Smooth muscle cell (in vitro differentiated cells): ENCODE measurements around the gene ZNF341. TPM values are rescaled to one million over a fixed set of nuclear protein-coding genes. Genes with fewer than 3 reads are reported as not detected.

Source experiments
- DNase-seq: peaks from one replicate; lab custom pipeline; 2025; ENCODE audit not compliant: unreplicated experiment; lab: John Stamatoyannopoulos, UW
- H2AFZ ChIP-seq: fragments of 200-600 bp; sonication (generic); 2 replicates; pipeline ENCODE4 v1.6.0; 2016; ENCODE audit warnings: antibody characterized with exemption, low read depth, mild to moderate bottlenecking
- H3F3A ChIP-seq: fragments of 200-600 bp; sonication (generic); 2 replicates; pipeline ENCODE4 v1.6.0; 2017; ENCODE audit warnings: antibody characterized with exemption, low read depth
- H3K27ac ChIP-seq: fragments of 200-600 bp; sonication (generic); 2 replicates; pipeline ENCODE4 v1.5.1; 2016; ENCODE audit warnings: low read depth, mild to moderate bottlenecking
- H3K27me3 ChIP-seq: fragments of 200-600 bp; sonication (generic); 2 replicates; pipeline ENCODE4 v1.6.1; 2016; ENCODE audit warnings: low read depth, mild to moderate bottlenecking
- H3K36me3 ChIP-seq: fragments of 200-600 bp; sonication (generic); 2 replicates; pipeline ENCODE4 v1.5.1; 2016; ENCODE audit warnings: low read depth
- H3K4me1 ChIP-seq: fragments of 200-600 bp; sonication (generic); 2 replicates; pipeline ENCODE4 v1.5.1; 2016; ENCODE audit warnings: low read depth
- H3K4me2 ChIP-seq: fragments of 200-600 bp; sonication (generic); 2 replicates; pipeline ENCODE4 v1.6.0; 2016; ENCODE audit warnings: mild to moderate bottlenecking
- H3K4me3 ChIP-seq: fragments of 200-600 bp; sonication (generic); 2 replicates; pipeline ENCODE4 v1.5.1; 2016; ENCODE audit warnings: mild to moderate bottlenecking
- H3K79me2 ChIP-seq: fragments of 200-600 bp; sonication (generic); 2 replicates; pipeline ENCODE4 v1.6.0; 2016; ENCODE audit warnings: low read depth, mild to moderate bottlenecking
- H3K9ac ChIP-seq: fragments of 200-600 bp; sonication (generic); 2 replicates; pipeline ENCODE4 v1.6.0; 2016; ENCODE audit warnings: low read depth
- H3K9me3 ChIP-seq: fragments of 200-600 bp; sonication (generic); replicated peaks from 2 replicates; pipeline ENCODE4 v1.5.1; 2016; ENCODE audit warnings: low read depth
- H4K20me1 ChIP-seq: fragments of 200-600 bp; sonication (generic); 2 replicates; pipeline ENCODE4 v1.6.0; 2016; ENCODE audit warnings: low read depth
- CTCF ChIP-seq: fragments of 200-600 bp; sonication (generic); IDR thresholded peaks from 2 replicates; pipeline ENCODE4 v1.5.1; 2017; ENCODE audit warnings: borderline replicate concordance, mild to moderate bottlenecking, antibody characterized with exemption; ENCODE audit not compliant: insufficient read depth, poor library complexity, severe bottlenecking
- WGBS: methylation state at CpG from one replicate; pipeline ENCODE4 v1.1.7; 2016; ENCODE audit warnings: low lambda C conversion rate; 5-methylcytosine and 5-hydroxymethylcytosine counted together
- polyA plus RNA-seq: library from polyadenylated mRNA; unstranded; fragments of >200 nt; fragmentation: Nextera tagmentation; extraction: Ambion mirVana; gene quantifications from 2 replicates; pipeline ENCODE4 v1.2.1, GENCODE V29; 2016
- total RNA-seq: library from RNA; depleted of rRNA; stranded (reverse); fragments of >200 nt; gene quantifications from 2 replicates; pipeline ENCODE4 v1.2.3, GENCODE V29; 2014

ZNF341 gene
- total and polyA plus RNA-seq, 2 experiments from 2014 or later = 1.2 to 2.0 TPM

GRCh38 chr20:33798444-33798843 lies 66.6 kb downstream of the ZNF341 start:
- H3K9ac ChIP-seq = no peak overlapping the region
- H3F3A ChIP-seq = peaks cover 11% of the 10 kb centered on the region
- 74% methylated on average over 4 of the region's 4 CpGs for WGBS
- H3K27me3 ChIP-seq = no peaks in the 10 kb centered on the region
- H3K4me3 ChIP-seq = no peak overlapping the region
- no peaks in the 10 kb centered on the region for H3K79me2 ChIP-seq
- H3K27ac ChIP-seq = no peak overlapping the region
- H3K36me3 ChIP-seq = no peaks in the 10 kb centered on the region
- H4K20me1 ChIP-seq = no peaks in the 10 kb centered on the region
- H3K9me3 ChIP-seq = no peaks in the 10 kb centered on the region
- TF ChIP-seq CTCF = no peak
- no peaks in the 10 kb centered on the region for H3K4me1 ChIP-seq
- H3K4me2 ChIP-seq = no peak overlapping the region
- no peak for DNase-seq
- no peak overlapping the region for H2AFZ ChIP-seq

- H3F3A ChIP-seq = peaks cover 12% of the 10 kb centered on the region
- no peaks in the 10 kb centered on the region for H3K27me3 ChIP-seq
- H3K4me1 ChIP-seq = no peaks in the 10 kb centered on the region
- DNase-seq = no peak
- H3K36me3 ChIP-seq = no peaks in the 10 kb centered on the region
- H3K79me2 ChIP-seq = no peaks in the 10 kb centered on the region
- 3% methylated on average over 2 of the region's 2 CpGs for WGBS
- H3K9ac ChIP-seq = peak overlapping the region; percentile 16
- H4K20me1 ChIP-seq = no peaks in the 10 kb centered on the region
- H2AFZ ChIP-seq = no peak overlapping the region
- TF ChIP-seq CTCF = no peak
- H3K4me2 ChIP-seq = peak overlapping the region; percentile 22
- no peak overlapping the region for H3K4me3 ChIP-seq
- peak overlapping the region; percentile 79 for H3K27ac ChIP-seq
- no peaks in the 10 kb centered on the region for H3K9me3 ChIP-seq
These were observed 72.1 kb downstream of the ZNF341 start for GRCh38 chr20:33803921-33804337.

DNA sequence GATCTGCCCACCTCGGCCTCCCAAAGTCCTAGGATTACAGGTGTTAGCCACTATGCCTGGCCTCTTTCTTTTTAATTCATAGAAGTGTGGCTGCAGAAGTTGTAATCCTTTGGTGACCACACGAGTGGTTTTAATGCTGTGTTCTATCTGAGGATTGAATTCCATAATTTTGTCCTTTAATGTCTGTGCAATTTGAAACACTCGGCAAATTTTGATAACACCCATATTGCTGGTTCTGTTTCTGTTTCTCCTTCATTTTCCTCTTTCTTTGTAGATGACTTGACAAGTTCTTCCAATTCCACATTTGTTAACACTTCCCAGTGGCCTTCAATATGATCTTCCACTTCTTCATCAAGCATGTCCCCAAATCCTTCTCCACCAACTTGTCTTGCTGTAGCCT lies 76.6 kb downstream of the ZNF341 start:
- H4K20me1 ChIP-seq = peaks cover 11% of the 10 kb centered on the region
- no peak for DNase-seq
- no peak overlapping the region for H2AFZ ChIP-seq
- peaks cover 10% of the 10 kb centered on the region for H3K4me1 ChIP-seq
- H3K27me3 ChIP-seq = no peaks in the 10 kb centered on the region
- H3K27ac ChIP-seq = no peak overlapping the region
- 93% methylated on average over 3 of the region's 3 CpGs for WGBS
- peaks cover 15% of the 10 kb centered on the region for H3F3A ChIP-seq
- H3K9me3 ChIP-seq = no peaks in the 10 kb centered on the region
- no peak overlapping the region for H3K9ac ChIP-seq
- H3K4me3 ChIP-seq = no peak overlapping the region
- no peaks in the 10 kb centered on the region for H3K36me3 ChIP-seq
- no peak for TF ChIP-seq CTCF
- peaks cover 20% of the 10 kb centered on the region for H3K79me2 ChIP-seq
- H3K4me2 ChIP-seq = no peak overlapping the region

GRCh38 chr20:33810259-33810658 lies 78.5 kb downstream of the ZNF341 start:
- H3K4me3 ChIP-seq = no peak overlapping the region
- no peak for TF ChIP-seq CTCF
- 58% methylated on average over 5 of the region's 5 CpGs for WGBS
- H2AFZ ChIP-seq = no peak overlapping the region
- H3K27ac ChIP-seq = no peak overlapping the region
- no peak overlapping the region for H3K4me2 ChIP-seq
- H3K9me3 ChIP-seq = no peaks in the 10 kb centered on the region
- DNase-seq = no peak
- H3K9ac ChIP-seq = no peak overlapping the region
- peaks cover 10% of the 10 kb centered on the region for H3K4me1 ChIP-seq
- H3K27me3 ChIP-seq = no peaks in the 10 kb centered on the region
- H3F3A ChIP-seq = peaks cover 3% of the 10 kb centered on the region
- peaks cover 30% of the 10 kb centered on the region for H4K20me1 ChIP-seq
- no peaks in the 10 kb centered on the region for H3K36me3 ChIP-seq
- peaks cover 39% of the 10 kb centered on the region for H3K79me2 ChIP-seq
